Measurements from ENCODE around the gene NTM. TPM values are rescaled to one million over a fixed set of nuclear protein-coding genes. Genes with fewer than 3 reads are reported as not detected.
"Not testable (repeated sequence)": the region's sequence is repeated elsewhere in the genome, so short reads cannot be mapped to it uniquely, and the experiment has no call there.

The NTM gene
- total RNA-seq, 1 donor from 2014 or later = 9.9 TPM

GRCh38 chr11:132056689-132057088 is 686.3 kb downstream of the NTM start:
- no peak overlapping the region for H3K4me3 ChIP-seq (ENCODE audit: low read length in 3 of 3)
- H3K27me3 ChIP-seq (ENCODE audit: control insufficient read depth in 3 of 3, insufficient read depth in 3 of 3, low read length in 3 of 3) = no peaks in the 10 kb centered on the region
- no peaks in the 10 kb centered on the region for H3K9me3 ChIP-seq (ENCODE audit: control insufficient read depth in 3 of 3, low read length in 3 of 3)
- H3K4me1 ChIP-seq (ENCODE audit: control insufficient read depth in 3 of 3, insufficient read depth in 3 of 3, low read length in 3 of 3) = peaks cover 0 to 4% (median 0%) of the 10 kb centered on the region in 3 donors
- H3K27ac ChIP-seq (ENCODE audit: low read depth, low read length) = no peak overlapping the region
- no peaks in the 10 kb centered on the region for H3K36me3 ChIP-seq (ENCODE audit: control insufficient read depth in 3 of 3, insufficient read depth in 3 of 3, low read length in 3 of 3)
- no peak overlapping the region for H3K9ac ChIP-seq (ENCODE audit: low read depth in 1 of 3, low read length in 3 of 3)

GRCh38 chr11:132057266-132057665 is 686.9 kb downstream of the NTM start:
- no peaks in the 10 kb centered on the region for H3K36me3 ChIP-seq (ENCODE audit: control insufficient read depth in 3 of 3, insufficient read depth in 3 of 3, low read length in 3 of 3)
- no peak overlapping the region for H3K27ac ChIP-seq (ENCODE audit: low read depth, low read length)
- no peaks in the 10 kb centered on the region for H3K9me3 ChIP-seq (ENCODE audit: control insufficient read depth in 3 of 3, low read length in 3 of 3)
- H3K4me1 ChIP-seq (ENCODE audit: control insufficient read depth in 3 of 3, insufficient read depth in 3 of 3, low read length in 3 of 3) = peaks cover 0 to 4% (median 0%) of the 10 kb centered on the region in 3 donors
- H3K9ac ChIP-seq (ENCODE audit: low read depth in 1 of 3, low read length in 3 of 3) = no peak overlapping the region
- H3K27me3 ChIP-seq (ENCODE audit: control insufficient read depth in 3 of 3, insufficient read depth in 3 of 3, low read length in 3 of 3) = no peaks in the 10 kb centered on the region
- no peak overlapping the region for H3K4me3 ChIP-seq (ENCODE audit: low read length in 3 of 3)

GRCh38 chr11:132058211-132058772 is 687.9 kb downstream of the NTM start:
- no peaks in the 10 kb centered on the region for H3K27me3 ChIP-seq (ENCODE audit: control insufficient read depth in 3 of 3, insufficient read depth in 3 of 3, low read length in 3 of 3)
- H3K9ac ChIP-seq (ENCODE audit: low read depth in 1 of 3, low read length in 3 of 3) = no peak overlapping the region
- H3K4me1 ChIP-seq (ENCODE audit: control insufficient read depth in 3 of 3, insufficient read depth in 3 of 3, low read length in 3 of 3) = peaks cover 0 to 4% (median 0%) of the 10 kb centered on the region in 3 donors
- H3K27ac ChIP-seq (ENCODE audit: low read depth, low read length) = peak overlapping the region; percentile 44
- no peak overlapping the region for H3K4me3 ChIP-seq (ENCODE audit: low read length in 3 of 3)
- H3K9me3 ChIP-seq (ENCODE audit: control insufficient read depth in 3 of 3, low read length in 3 of 3) = no peaks in the 10 kb centered on the region
- H3K36me3 ChIP-seq (ENCODE audit: control insufficient read depth in 3 of 3, insufficient read depth in 3 of 3, low read length in 3 of 3) = no peaks in the 10 kb centered on the region

- Histone ChIP-seq H3K27ac (ENCODE audit: low read depth, low read length) (no peak overlapping the region), H3K4me1 (ENCODE audit: control insufficient read depth in 3 of 3, insufficient read depth in 3 of 3, low read length in 3 of 3) (peaks cover 0 to 2% (median 0%) of the 10 kb centered on the region in 3 donors), H3K9ac (ENCODE audit: low read depth in 1 of 3, low read length in 3 of 3) (no peak overlapping the region), H3K27me3 (ENCODE audit: control insufficient read depth in 3 of 3, insufficient read depth in 3 of 3, low read length in 3 of 3) (no peaks in the 10 kb centered on the region), H3K9me3 (ENCODE audit: control insufficient read depth in 3 of 3, low read length in 3 of 3) (no peaks in the 10 kb centered on the region), H3K36me3 (ENCODE audit: control insufficient read depth in 3 of 3, insufficient read depth in 3 of 3, low read length in 3 of 3) (no peaks in the 10 kb centered on the region), H3K4me3 (ENCODE audit: low read length in 3 of 3) (no peak overlapping the region)
These were observed 690.2 kb downstream of the NTM start for GRCh38 chr11:132060567-132060966.

GRCh38 chr11:132062031-132062430 is 691.6 kb downstream of the NTM start:
- Histone ChIP-seq H3K27ac (ENCODE audit: low read depth, low read length) (no peak overlapping the region), H3K27me3 (ENCODE audit: control insufficient read depth in 3 of 3, insufficient read depth in 3 of 3, low read length in 3 of 3) (no peaks in the 10 kb centered on the region), H3K9me3 (ENCODE audit: control insufficient read depth in 3 of 3, low read length in 3 of 3) (no peaks in the 10 kb centered on the region), H3K9ac (ENCODE audit: low read depth in 1 of 3, low read length in 3 of 3) (no peak overlapping the region), H3K36me3 (ENCODE audit: control insufficient read depth in 3 of 3, insufficient read depth in 3 of 3, low read length in 3 of 3) (no peaks in the 10 kb centered on the region), H3K4me1 (ENCODE audit: control insufficient read depth in 3 of 3, insufficient read depth in 3 of 3, low read length in 3 of 3) (peaks cover 0 to 2% (median 0%) of the 10 kb centered on the region in 3 donors), H3K4me3 (ENCODE audit: low read length in 3 of 3) (no peak overlapping the region)

GRCh38 chr11:132062541-132062940 is 692.1 kb downstream of the NTM start:
- Histone ChIP-seq H3K4me1 (ENCODE audit: control insufficient read depth in 3 of 3, insufficient read depth in 3 of 3, low read length in 3 of 3) (peaks cover 0 to 2% (median 0%) of the 10 kb centered on the region in 3 donors), H3K27me3 (ENCODE audit: control insufficient read depth in 3 of 3, insufficient read depth in 3 of 3, low read length in 3 of 3) (no peaks in the 10 kb centered on the region), H3K27ac (ENCODE audit: low read depth, low read length) (no peak overlapping the region), H3K36me3 (ENCODE audit: control insufficient read depth in 3 of 3, insufficient read depth in 3 of 3, low read length in 3 of 3) (no peaks in the 10 kb centered on the region), H3K9me3 (ENCODE audit: control insufficient read depth in 3 of 3, low read length in 3 of 3) (no peaks in the 10 kb centered on the region), H3K4me3 (ENCODE audit: low read length in 3 of 3) (no peak overlapping the region), H3K9ac (ENCODE audit: low read depth in 1 of 3, low read length in 3 of 3) (no peak overlapping the region)

- Histone ChIP-seq H3K27me3 (ENCODE audit: control insufficient read depth in 3 of 3, insufficient read depth in 3 of 3, low read length in 3 of 3) (no peaks in the 10 kb centered on the region), H3K9ac (ENCODE audit: low read depth in 1 of 3, low read length in 3 of 3) (no peak overlapping the region), H3K4me1 (ENCODE audit: control insufficient read depth in 3 of 3, insufficient read depth in 3 of 3, low read length in 3 of 3) (peaks cover 0 to 2% (median 0%) of the 10 kb centered on the region in 3 donors), H3K36me3 (ENCODE audit: control insufficient read depth in 3 of 3, insufficient read depth in 3 of 3, low read length in 3 of 3) (no peaks in the 10 kb centered on the region), H3K9me3 (ENCODE audit: control insufficient read depth in 3 of 3, low read length in 3 of 3) (no peaks in the 10 kb centered on the region), H3K27ac (ENCODE audit: low read depth, low read length) (no peak overlapping the region), H3K4me3 (ENCODE audit: low read length in 3 of 3) (no peak overlapping the region)
These were observed 694.7 kb downstream of the NTM start for GRCh38 chr11:132064987-132065620.

- Histone ChIP-seq H3K36me3 (ENCODE audit: control insufficient read depth in 3 of 3, insufficient read depth in 3 of 3, low read length in 3 of 3) (no peaks in the 10 kb centered on the region), H3K4me3 (ENCODE audit: low read length in 3 of 3) (no peak overlapping the region), H3K27me3 (ENCODE audit: control insufficient read depth in 3 of 3, insufficient read depth in 3 of 3, low read length in 3 of 3) (no peaks in the 10 kb centered on the region), H3K9me3 (ENCODE audit: control insufficient read depth in 3 of 3, low read length in 3 of 3) (no peaks in the 10 kb centered on the region), H3K9ac (ENCODE audit: low read depth in 1 of 3, low read length in 3 of 3) (no peak overlapping the region), H3K27ac (ENCODE audit: low read depth, low read length) (no peak overlapping the region), H3K4me1 (ENCODE audit: control insufficient read depth in 3 of 3, insufficient read depth in 3 of 3, low read length in 3 of 3) (peaks cover 0 to 8% (median 0%) of the 10 kb centered on the region in 3 donors)
These were observed 698.1 kb downstream of the NTM start for GRCh38 chr11:132068556-132068955.

GRCh38 chr11:132069593-132069992 is 699.2 kb downstream of the NTM start:
- not testable (repeated sequence) for H3K9ac ChIP-seq (ENCODE audit: low read depth in 1 of 3, low read length in 3 of 3); H3K4me3 ChIP-seq (ENCODE audit: low read length in 3 of 3); H3K9me3 ChIP-seq (ENCODE audit: control insufficient read depth in 3 of 3, low read length in 3 of 3); H3K36me3 ChIP-seq (ENCODE audit: control insufficient read depth in 3 of 3, insufficient read depth in 3 of 3, low read length in 3 of 3); H3K27ac ChIP-seq (ENCODE audit: low read depth, low read length); H3K4me1 ChIP-seq (ENCODE audit: control insufficient read depth in 3 of 3, insufficient read depth in 3 of 3, low read length in 3 of 3); H3K27me3 ChIP-seq (ENCODE audit: control insufficient read depth in 3 of 3, insufficient read depth in 3 of 3, low read length in 3 of 3)

- H3K27ac ChIP-seq (ENCODE audit: low read depth, low read length); H3K9ac ChIP-seq (ENCODE audit: low read depth in 1 of 3, low read length in 3 of 3); H3K4me3 ChIP-seq (ENCODE audit: low read length in 3 of 3); H3K36me3 ChIP-seq (ENCODE audit: control insufficient read depth in 3 of 3, insufficient read depth in 3 of 3, low read length in 3 of 3); H3K9me3 ChIP-seq (ENCODE audit: control insufficient read depth in 3 of 3, low read length in 3 of 3); H3K4me1 ChIP-seq (ENCODE audit: control insufficient read depth in 3 of 3, insufficient read depth in 3 of 3, low read length in 3 of 3); H3K27me3 ChIP-seq (ENCODE audit: control insufficient read depth in 3 of 3, insufficient read depth in 3 of 3, low read length in 3 of 3): not testable (repeated sequence)
These were observed 700.5 kb downstream of the NTM start for GRCh38 chr11:132070907-132071306.
